Measurements from ENCODE around the gene PCMTD2. TPM values are rescaled to one million over a fixed set of nuclear protein-coding genes. Genes with fewer than 3 reads are reported as not detected.

Gene PCMTD2
- polyA plus RNA-seq, 3 donors = 26.5 to 49.1 (median 27.6) TPM

DNA sequence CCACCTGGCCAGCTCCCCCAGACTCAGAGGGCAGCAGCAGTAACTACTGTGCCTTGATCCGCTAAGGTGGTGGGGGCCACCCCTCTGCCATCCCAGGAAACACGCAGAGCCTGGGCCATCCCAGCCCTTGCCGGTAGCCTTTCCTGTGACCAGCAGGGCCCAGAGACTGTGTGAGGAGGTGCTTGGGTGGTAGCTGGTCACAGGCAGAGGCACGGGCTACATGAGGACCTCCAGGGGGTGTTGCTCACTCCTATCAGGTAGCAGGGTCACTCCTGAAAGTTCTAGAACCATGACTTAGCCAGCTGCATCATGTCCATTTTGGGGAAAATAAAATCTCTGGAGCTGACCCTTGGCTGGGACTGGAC is 22.8 kb downstream of the PCMTD2 start:
- no peak overlapping the region for H3K4me3 ChIP-seq (replicated peaks in 1 of 3; ENCODE audit: low read depth in 2 of 3, low read length in 3 of 3)
- Mint-ChIP-seq H3K4me3 (no peak overlapping the region), H3K36me3 (peaks cover 22 to 24% of the 10 kb centered on the region in 2 donors), H3K27ac (no peak overlapping the region), H3K9me3 (peaks cover 0 to 3% (median 0%) of the 10 kb centered on the region in 7 donors), H3K27me3 (ENCODE audit: low read depth in 3 of 3) (peaks cover 0 to 1% (median 0%) of the 10 kb centered on the region in 3 donors), H3K4me1 (peaks cover 4% of the 10 kb centered on the region)
- no peaks in the 10 kb centered on the region for H3K4me1 ChIP-seq (ENCODE audit: control insufficient read depth in 1 of 2, insufficient read depth in 2 of 2, low read length in 2 of 2)
- TF ChIP-seq CTCF (IDR thresholded peaks at IDR 0.05) = no peak
- H3K9ac ChIP-seq (ENCODE audit: insufficient read depth, low read length, poor library complexity, severe bottlenecking) = no peak overlapping the region
- H2AFZ ChIP-seq (ENCODE audit: insufficient read depth, low read depth, low read length, poor library complexity, severe bottlenecking) = no peak overlapping the region
- H3K79me2 ChIP-seq (ENCODE audit: insufficient read depth, low read length) = no peaks in the 10 kb centered on the region
- no peaks in the 10 kb centered on the region for H4K20me1 ChIP-seq (ENCODE audit: insufficient read depth, low read length)
- H3K4me2 ChIP-seq (replicated peaks; ENCODE audit: extremely low read depth, low read length, poor library complexity, severe bottlenecking) = no peak overlapping the region
- H3K9me3 ChIP-seq (replicated peaks in 1 of 2; ENCODE audit: control insufficient read depth in 1 of 2, insufficient read depth in 1 of 2, low read length in 2 of 2) = no peaks in the 10 kb centered on the region
- intact Hi-C loops (cut with micrococcal nuclease) = no loop called here
- H3K36me3 ChIP-seq (replicated peaks in 1 of 2; ENCODE audit: control insufficient read depth in 1 of 2, insufficient read depth in 2 of 2, low read length in 2 of 2) = peaks cover 5 to 24% of the 10 kb centered on the region in 2 donors
- no peaks in the 10 kb centered on the region for H3K27me3 ChIP-seq (ENCODE audit: control insufficient read depth in 2 of 2, insufficient read depth in 2 of 2, low read length in 2 of 2)
- WGBS (ENCODE audit: insufficient coverage) = 94% methylated on average over 4 of the region's 4 CpGs
- no peak for DNase-seq
- no peak overlapping the region for H3K27ac ChIP-seq (ENCODE audit: low read depth in 1 of 2, low read length in 2 of 2)

DNA sequence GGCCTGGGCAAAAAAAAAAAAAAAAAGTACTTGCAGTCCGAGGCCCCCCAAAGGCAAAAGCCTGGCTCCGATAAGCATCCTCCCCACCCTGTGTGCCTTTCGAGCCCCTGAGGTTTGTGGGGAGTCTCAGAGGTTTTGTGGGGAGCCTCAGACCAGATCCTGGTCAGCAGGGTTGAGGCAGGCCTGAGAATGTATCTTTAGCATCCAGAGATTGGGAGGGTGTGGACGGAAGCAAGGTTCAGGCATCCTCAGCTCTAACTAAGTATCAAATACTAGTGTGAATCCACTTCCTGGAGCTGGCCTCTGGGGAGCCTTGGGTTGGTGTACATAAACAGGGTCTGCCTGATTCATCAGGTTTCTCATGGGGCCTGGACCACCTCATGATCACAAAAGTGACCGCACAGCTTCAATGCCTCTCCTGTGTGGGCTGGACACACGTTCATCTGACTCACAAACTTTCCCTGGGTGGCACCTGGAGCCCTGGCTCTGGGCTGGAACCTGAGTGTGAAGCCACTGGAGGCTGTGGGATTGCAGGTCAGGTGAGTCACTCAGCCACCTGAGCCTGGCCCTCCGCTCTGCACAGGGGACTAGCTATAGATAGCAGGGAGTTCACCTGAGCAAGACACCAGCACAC is 24.4 kb downstream of the PCMTD2 start:
- H3K36me3 ChIP-seq (replicated peaks in 1 of 2; ENCODE audit: control insufficient read depth in 1 of 2, insufficient read depth in 2 of 2, low read length in 2 of 2) = peaks cover 0 to 8% of the 10 kb centered on the region in 2 donors
- H3K4me3 ChIP-seq (replicated peaks in 1 of 3; ENCODE audit: low read depth in 2 of 3, low read length in 3 of 3) = no peak overlapping the region
- no peaks in the 10 kb centered on the region for H3K79me2 ChIP-seq (ENCODE audit: insufficient read depth, low read length)
- Mint-ChIP-seq H3K27ac (no peak overlapping the region), H3K27me3 (ENCODE audit: low read depth in 3 of 3) (peaks cover 0 to 1% (median 0%) of the 10 kb centered on the region in 3 donors), H3K9me3 (peaks cover under 1 to 7% (median 4%) of the 10 kb centered on the region in 7 donors), H3K4me3 (no peak overlapping the region), H3K36me3 (peaks cover 8 to 13% of the 10 kb centered on the region in 2 donors), H3K4me1 (peaks cover 4% of the 10 kb centered on the region)
- no peaks in the 10 kb centered on the region for H3K27me3 ChIP-seq (ENCODE audit: control insufficient read depth in 2 of 2, insufficient read depth in 2 of 2, low read length in 2 of 2)
- TF ChIP-seq CTCF (IDR thresholded peaks at IDR 0.05) = no peak
- intact Hi-C loops (cut with micrococcal nuclease) = no loop called here
- no peaks in the 10 kb centered on the region for H4K20me1 ChIP-seq (ENCODE audit: insufficient read depth, low read length)
- H3K9me3 ChIP-seq (replicated peaks in 1 of 2; ENCODE audit: control insufficient read depth in 1 of 2, insufficient read depth in 1 of 2, low read length in 2 of 2) = no peaks in the 10 kb centered on the region
- H3K9ac ChIP-seq (ENCODE audit: insufficient read depth, low read length, poor library complexity, severe bottlenecking) = no peak overlapping the region
- H3K4me1 ChIP-seq (ENCODE audit: control insufficient read depth in 1 of 2, insufficient read depth in 2 of 2, low read length in 2 of 2) = no peaks in the 10 kb centered on the region
- H3K4me2 ChIP-seq (replicated peaks; ENCODE audit: extremely low read depth, low read length, poor library complexity, severe bottlenecking) = no peak overlapping the region
- no peak overlapping the region for H3K27ac ChIP-seq (ENCODE audit: low read depth in 1 of 2, low read length in 2 of 2)
- no peak for DNase-seq
- no peak overlapping the region for H2AFZ ChIP-seq (ENCODE audit: insufficient read depth, low read depth, low read length, poor library complexity, severe bottlenecking)
- 96% methylated on average over 3 of the region's 7 CpGs for WGBS (ENCODE audit: insufficient coverage)
